ENCODE results near the gene CCDC24. TPM values are rescaled to one million over a fixed set of nuclear protein-coding genes. Genes with fewer than 3 reads are reported as not detected.

CCDC24 gene
- total and polyA plus RNA-seq, 9 of the 15 experiments (the other 6 are each of a cell fraction or from before 2014, with no cell fraction given): 0.31 to 4.5 (median 1.5) TPM

DNA sequence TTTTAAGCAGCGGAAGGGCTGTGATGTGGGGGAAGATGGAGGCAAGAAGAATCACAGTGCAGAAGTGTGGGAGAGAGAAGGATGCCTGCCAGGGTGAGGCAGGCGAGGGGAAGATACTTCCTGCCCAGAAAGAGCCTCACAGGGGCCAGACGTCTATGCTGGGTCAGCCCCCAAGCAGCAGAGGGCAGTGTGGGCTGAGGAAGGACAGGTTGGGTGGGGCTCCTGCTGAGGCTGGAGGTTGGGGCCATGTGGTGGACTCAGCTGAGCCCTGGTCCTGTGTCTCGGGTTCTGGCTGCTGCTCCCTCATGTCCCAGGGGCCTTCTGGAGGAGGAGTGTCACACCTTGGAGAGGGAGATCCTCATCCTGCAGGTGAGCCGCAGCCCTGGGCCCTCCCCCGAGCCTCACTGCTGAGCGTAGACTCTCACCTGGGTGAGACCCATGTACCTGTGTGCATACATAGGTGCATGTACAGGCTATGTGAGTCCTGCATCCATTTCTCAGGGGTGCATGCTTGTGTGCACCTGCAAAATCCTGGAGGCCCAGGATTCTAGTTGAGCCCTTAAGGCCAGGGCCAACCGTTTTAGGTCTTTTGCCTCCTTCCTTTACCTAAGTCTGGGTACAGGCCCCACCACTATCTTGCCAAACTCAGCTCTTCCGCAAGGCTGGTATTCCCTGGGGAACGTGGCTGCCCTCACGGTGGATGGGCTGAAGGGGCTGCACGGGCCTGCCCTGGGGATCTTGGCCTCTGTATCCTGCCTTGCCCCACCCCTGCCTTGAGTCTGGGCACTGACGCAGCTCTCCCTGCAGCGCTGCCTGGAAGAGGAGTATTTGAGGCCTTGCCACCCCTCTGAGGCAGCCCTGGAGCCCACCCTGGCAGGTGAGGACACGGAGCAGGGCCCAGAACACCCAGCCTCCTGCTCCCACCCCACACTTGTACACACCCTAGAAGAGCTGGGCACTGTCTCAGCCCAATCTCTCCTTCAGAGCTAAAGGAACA is 3.7 kb downstream of the CCDC24 start (continued):
- TF ChIP-seq TFAP4 (CRISPR knock-in tag; IDR thresholded peaks at IDR 0.05; ENCODE audit: borderline replicate concordance) (peak; percentile 85), MAX (CRISPR knock-in tag; IDR thresholded peaks at IDR 0.05) (peak; percentile 62; the same call in 1 of the 2 replicates), ZNF717 (CRISPR knock-in tag; IDR thresholded peaks at IDR 0.05) (0 out of 2 replicates have a peak, but pooled peaks have one; percentile 58), KDM1A (IDR thresholded peaks at IDR 0.05) (0 out of 4 replicates have a peak, but pooled peaks of 1 of the 2 experiments have one; percentile 10), CTCFL (IDR thresholded peaks at IDR 0.05; ENCODE audit: borderline replicate concordance, insufficient read depth, low read depth, low read length, poor library complexity, severe bottlenecking) (peak; percentile 81), DACH1 (IDR thresholded peaks at IDR 0.05; ENCODE audit: partially characterized antibody) (peak; percentile 57), YY1 (IDR thresholded peaks at IDR 0.05; ENCODE audit: borderline replicate concordance in 1 of 3, control insufficient read depth in 1 of 3, extremely low read depth in 1 of 3, insufficient read depth in 3 of 3, insufficient read length in 1 of 3, insufficient replicate concordance in 2 of 3, low read depth in 1 of 3, low read length in 2 of 3) (peak in 2 of 3 experiments; percentile 8 to 9), PBX2 (CRISPR knock-in tag; IDR thresholded peaks at IDR 0.05; ENCODE audit: low read depth) (no peak), PBX2 (tag; conservative IDR thresholded peaks at IDR 0.05; ENCODE audit: low read depth) (no peak), RHOXF2B (CRISPR knock-in tag; conservative IDR thresholded peaks at IDR 0.05) (0 out of 2 replicates have a peak, but pooled peaks have one; percentile 38), SREBF2 (CRISPR knock-in tag; IDR thresholded peaks at IDR 0.05) (no peak), XRCC5 (IDR thresholded peaks at IDR 0.05; ENCODE audit: low read depth, low read length) (peak; percentile 62; the same call in 1 of the 2 replicates)
- TF ChIP-seq, protein P1, sequence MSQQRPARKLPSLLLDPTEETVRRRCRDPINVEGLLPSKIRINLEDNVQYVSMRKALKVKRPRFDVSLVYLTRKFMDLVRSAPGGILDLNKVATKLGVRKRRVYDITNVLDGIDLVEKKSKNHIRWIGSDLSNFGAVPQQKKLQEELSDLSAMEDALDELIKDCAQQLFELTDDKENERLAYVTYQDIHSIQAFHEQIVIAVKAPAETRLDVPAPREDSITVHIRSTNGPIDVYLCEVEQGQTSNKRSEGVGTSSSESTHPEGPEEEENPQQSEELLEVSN (IDR thresholded peaks at IDR 0.05; ENCODE audit: borderline replicate concordance in 1 of 2, extremely low read depth in 1 of 2, insufficient read depth in 1 of 2, insufficient read length in 1 of 2, low read depth in 1 of 2, low read length in 1 of 2, poor library complexity in 1 of 2, severe bottlenecking in 1 of 2): peak in 1 of 2 experiments; percentile 9
- TF ChIP-seq, protein P2, sequence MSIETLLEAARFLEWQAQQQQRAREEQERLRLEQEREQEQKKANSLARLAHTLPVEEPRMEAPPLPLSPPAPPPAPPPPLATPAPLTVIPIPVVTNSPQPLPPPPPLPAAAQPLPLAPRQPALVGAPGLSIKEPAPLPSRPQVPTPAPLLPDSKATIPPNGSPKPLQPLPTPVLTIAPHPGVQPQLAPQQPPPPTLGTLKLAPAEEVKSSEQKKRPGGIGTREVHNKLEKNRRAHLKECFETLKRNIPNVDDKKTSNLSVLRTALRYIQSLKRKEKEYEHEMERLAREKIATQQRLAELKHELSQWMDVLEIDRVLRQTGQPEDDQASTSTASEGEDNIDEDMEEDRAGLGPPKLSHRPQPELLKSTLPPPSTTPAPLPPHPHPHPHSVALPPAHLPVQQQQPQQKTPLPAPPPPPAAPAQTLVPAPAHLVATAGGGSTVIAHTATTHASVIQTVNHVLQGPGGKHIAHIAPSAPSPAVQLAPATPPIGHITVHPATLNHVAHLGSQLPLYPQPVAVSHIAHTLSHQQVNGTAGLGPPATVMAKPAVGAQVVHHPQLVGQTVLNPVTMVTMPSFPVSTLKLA (conservative IDR thresholded peaks at IDR 0.05): peak in 1 of 2 experiments; percentile 60; a peak in 3 of 4 replicates
